ENCODE measurements around the gene SSH2. TPM values are rescaled to one million over a fixed set of nuclear protein-coding genes. Genes with fewer than 3 reads are reported as not detected.

Gene SSH2
- total and polyA plus RNA-seq, 8 donors: 8.4 to 19.1 (median 10.3) TPM

GRCh38 chr17:29650396-29650795, 279.6 kb downstream of the SSH2 start:
- TF ChIP-seq CTCF (IDR thresholded peaks at IDR 0.05): no peak
- Histone ChIP-seq H3K36me3 (no peaks in the 10 kb centered on the region), H3K4me3 (no peak overlapping the region), H3K27me3 (no peaks in the 10 kb centered on the region), H3K27ac (no peak overlapping the region), H3K9me3 (no peaks in the 10 kb centered on the region), H3K4me1 (no peaks in the 10 kb centered on the region)
- FAIRE-seq: no peak
- ATAC-seq: no peak
- DNase-seq: no peak
- 85 to 86% methylated on average over 4 of the region's 4 CpGs for WGBS, 2 donors
- intact Hi-C loops (cut with DNase I): no loop called here

GRCh38 chr17:29649359-29649758, 280.7 kb downstream of the SSH2 start:
- no peaks in the 10 kb centered on the region for H3K36me3 ChIP-seq
- no peak for TF ChIP-seq CTCF (IDR thresholded peaks at IDR 0.05)
- no peak overlapping the region for H3K4me3 ChIP-seq
- H3K27me3 ChIP-seq: no peaks in the 10 kb centered on the region
- no peaks in the 10 kb centered on the region for H3K4me1 ChIP-seq
- no peaks in the 10 kb centered on the region for H3K9me3 ChIP-seq
- intact Hi-C loops (cut with DNase I): loop anchor here in 1 of 3 donors (10.0 kb wide), 1 partner anchor 125 kb away; no protein-coding TSS in a partner anchor
- WGBS, 2 donors: 91 to 94% methylated on average over 5 of the region's 5 CpGs
- no peak for DNase-seq
- no peak for ATAC-seq
- FAIRE-seq: no peak
- H3K27ac ChIP-seq: no peak overlapping the region

GRCh38 chr17:29648005-29648404, 282.0 kb downstream of the SSH2 start:
- TF ChIP-seq CTCF (IDR thresholded peaks at IDR 0.05): no peak
- H3K4me1 ChIP-seq: no peaks in the 10 kb centered on the region
- WGBS, 2 donors: 93 to 94% methylated on average over 5 of the region's 5 CpGs
- H3K27ac ChIP-seq: no peak overlapping the region
- no peaks in the 10 kb centered on the region for H3K9me3 ChIP-seq
- ATAC-seq (no peak), DNase-seq (no peak), FAIRE-seq (no peak)
- intact Hi-C loops (cut with DNase I): loop anchor here in 1 of 3 donors (10.0 kb wide), 1 partner anchor 127 kb away; no protein-coding TSS in a partner anchor
- H3K4me3 ChIP-seq: no peak overlapping the region
- no peaks in the 10 kb centered on the region for H3K27me3 ChIP-seq
- H3K36me3 ChIP-seq: no peaks in the 10 kb centered on the region

GRCh38 chr17:29645515-29646051, 284.4 kb downstream of the SSH2 start:
- 73 to 79% methylated on average over 5 of the region's 5 CpGs for WGBS, 2 donors

More at GRCh38 chr17:29645515-29646051, 284.4 kb downstream of the SSH2 start:
- no peaks in the 10 kb centered on the region for H3K9me3 ChIP-seq
- DNase-seq: peak in 1 of 6 donors; percentile 12
- intact Hi-C loops (cut with DNase I): loop anchor here in 1 of 3 donors (10.0 kb wide), 1 partner anchor 129 kb away; no protein-coding TSS in a partner anchor
- H3K4me3 ChIP-seq: no peak overlapping the region
- no peaks in the 10 kb centered on the region for H3K36me3 ChIP-seq
- ATAC-seq: peak in 3 of 4 donors; percentile 50 to 63 (median 62)
- no peak overlapping the region for H3K27ac ChIP-seq
- FAIRE-seq: no peak
- no peak for TF ChIP-seq CTCF (IDR thresholded peaks at IDR 0.05)
- H3K27me3 ChIP-seq: no peaks in the 10 kb centered on the region
- H3K4me1 ChIP-seq: no peaks in the 10 kb centered on the region

Measured in pancreas (tissue), 10 donors.